Type B pancreatic cell (in vitro differentiated cells): ENCODE measurements around the gene RAD51B. TPM values are rescaled to one million over a fixed set of nuclear protein-coding genes. Genes with fewer than 3 reads are reported as not detected.

Source experiments
- DNase-seq: peaks from one replicate; pipeline ENCODE4 v3.0.0; 2021; ENCODE audit warnings: mixed read lengths; ENCODE audit not compliant: unreplicated experiment; ENCODE audit errors: extremely low spot score
- H3K27ac Mint-ChIP-seq: 2 replicates; pipeline ENCODE4 v1.8.0; 2021; ENCODE audit warnings: mild to moderate bottlenecking, mixed read lengths
- H3K27me3 Mint-ChIP-seq: 2 replicates; pipeline ENCODE4 v1.8.0; 2021; ENCODE audit warnings: mixed read lengths
- H3K36me3 Mint-ChIP-seq: 2 replicates; pipeline ENCODE4 v1.8.0; 2021; ENCODE audit warnings: mixed read lengths
- H3K4me1 Mint-ChIP-seq: one replicate; pipeline ENCODE4 v1.8.0; 2021; ENCODE audit warnings: mixed read lengths; ENCODE audit not compliant: unreplicated experiment
- H3K4me3 Mint-ChIP-seq: 2 replicates; pipeline ENCODE4 v1.8.0; 2021; ENCODE audit warnings: mild to moderate bottlenecking, mixed read lengths
- H3K9me3 Mint-ChIP-seq: 2 replicates; pipeline ENCODE4 v1.8.0; 2021; ENCODE audit warnings: mixed read lengths
- CTCF ChIP-seq: fragments of 200-600 bp; sonication (generic); conservative IDR thresholded peaks from 2 replicates; pipeline ENCODE4 v1.5.0; 2021; ENCODE audit warnings: antibody characterized with exemption, mild to moderate bottlenecking
- total RNA-seq: library from RNA; stranded (reverse); gene quantifications from 2 replicates; pipeline ENCODE4 v1.2.1, GENCODE V29; 2021; ENCODE audit warnings: low replicate concordance

The RAD51B gene
- total RNA-seq, 1 donor from 2014 or later = 27.3 TPM

DNA sequence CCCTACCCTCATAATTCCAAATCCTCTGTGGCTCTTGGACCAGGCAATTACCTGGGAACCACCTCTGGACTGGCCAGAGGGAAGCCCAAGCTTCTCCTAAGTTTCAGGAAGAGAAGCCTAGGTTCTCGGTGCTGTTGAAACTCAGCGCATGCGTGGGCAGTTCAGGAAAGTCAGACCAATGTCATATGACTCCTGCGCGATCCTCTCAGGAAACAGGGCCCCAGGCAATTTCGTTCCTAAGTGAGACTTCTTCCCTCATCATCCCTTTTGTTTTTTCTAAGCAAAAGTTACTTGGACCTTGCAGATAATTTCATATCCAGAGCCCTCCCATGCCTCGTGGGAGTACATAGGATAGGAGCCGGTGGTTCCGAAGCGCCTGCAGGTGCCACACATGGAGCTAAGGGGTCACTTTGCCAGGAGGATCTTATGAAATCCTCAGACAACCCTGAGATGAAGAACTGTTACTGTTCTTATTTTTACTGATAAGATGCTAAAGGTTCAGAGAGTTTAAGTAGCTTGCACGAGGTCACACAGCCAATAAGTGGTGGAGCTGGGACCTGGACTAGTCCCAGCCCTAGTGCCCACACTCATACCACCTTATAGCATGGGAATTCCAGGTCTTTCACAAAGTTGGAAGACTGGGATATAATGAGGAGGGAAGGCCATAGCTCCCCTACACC is 805.1 kb downstream of the RAD51B start:
- H3K27ac Mint-ChIP-seq = no peak overlapping the region
- H3K9me3 Mint-ChIP-seq = peaks cover 20% of the 10 kb centered on the region
- no peak overlapping the region for H3K4me3 Mint-ChIP-seq
- no peaks in the 10 kb centered on the region for H3K27me3 Mint-ChIP-seq
- peak; percentile 34 for DNase-seq
- peaks cover 27% of the 10 kb centered on the region for H3K36me3 Mint-ChIP-seq
- TF ChIP-seq CTCF = no peak
- H3K4me1 Mint-ChIP-seq = peaks cover 55% of the 10 kb centered on the region

- Mint-ChIP-seq H3K4me1 (peaks cover 60% of the 10 kb centered on the region), H3K27ac (no peak overlapping the region), H3K4me3 (no peak overlapping the region), H3K27me3 (no peaks in the 10 kb centered on the region), H3K9me3 (peaks cover 20% of the 10 kb centered on the region), H3K36me3 (peaks cover 24% of the 10 kb centered on the region)
- peak; percentile 32 for DNase-seq
- TF ChIP-seq CTCF = no peak
Measured at GRCh38 chr14:68625366-68626090, 805.9 kb downstream of the RAD51B start.

DNA sequence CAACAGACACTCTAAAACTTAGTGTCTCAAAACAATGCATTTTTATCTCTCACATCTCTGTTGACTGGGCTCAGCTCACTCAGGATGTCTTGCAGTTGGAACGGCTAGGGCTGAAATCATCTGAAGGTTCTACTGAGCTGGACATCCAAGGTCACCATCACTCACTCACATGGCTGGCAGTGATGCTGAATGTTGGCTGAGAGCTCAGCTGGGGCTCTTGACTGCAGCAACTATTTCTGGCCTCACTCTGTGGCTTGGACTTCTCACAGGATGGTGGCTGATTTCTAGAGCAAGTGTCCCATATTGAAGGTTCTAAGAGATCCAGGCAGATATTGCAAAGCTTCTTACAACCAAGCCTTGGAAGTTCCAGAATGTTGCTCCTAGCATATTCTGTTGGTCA is 806.8 kb downstream of the RAD51B start:
- peaks cover 58% of the 10 kb centered on the region for H3K4me1 Mint-ChIP-seq
- H3K4me3 Mint-ChIP-seq = no peak overlapping the region
- H3K36me3 Mint-ChIP-seq = peaks cover 15% of the 10 kb centered on the region
- TF ChIP-seq CTCF = no peak
- peaks cover 15% of the 10 kb centered on the region for H3K9me3 Mint-ChIP-seq
- DNase-seq = peak; percentile 10
- H3K27me3 Mint-ChIP-seq = no peaks in the 10 kb centered on the region
- peak overlapping the region; percentile 93 for H3K27ac Mint-ChIP-seq

GRCh38 chr14:68627050-68627867 is 807.7 kb downstream of the RAD51B start:
- Mint-ChIP-seq H3K27ac (peak overlapping the region; percentile 93), H3K9me3 (peaks cover 14% of the 10 kb centered on the region), H3K27me3 (no peaks in the 10 kb centered on the region), H3K4me1 (peaks cover 55% of the 10 kb centered on the region), H3K36me3 (peaks cover 14% of the 10 kb centered on the region), H3K4me3 (peak overlapping the region; percentile 63)
- DNase-seq = peak; percentile 31
- no peak for TF ChIP-seq CTCF

GRCh38 chr14:68627868-68628604 is 808.5 kb downstream of the RAD51B start:
- no peak for TF ChIP-seq CTCF
- DNase-seq = peak; percentile 83
- no peaks in the 10 kb centered on the region for H3K27me3 Mint-ChIP-seq
- H3K27ac Mint-ChIP-seq = peak overlapping the region; percentile 93
- peaks cover 14% of the 10 kb centered on the region for H3K9me3 Mint-ChIP-seq
- peaks cover 14% of the 10 kb centered on the region for H3K36me3 Mint-ChIP-seq
- peak overlapping the region; percentile 82 for H3K4me3 Mint-ChIP-seq
- H3K4me1 Mint-ChIP-seq = peaks cover 50% of the 10 kb centered on the region
